IPS-NIHi11 (cell line): ENCODE measurements around the gene PGM2.

Experiments used
- DNase-seq: peaks from one replicate; pipeline ENCODE4 v3.0.0; 2012; ENCODE audit warnings: mixed read lengths, low spot score

The PGM2 gene

GRCh38 chr4:37902738-37903693 is 76.5 kb downstream of the PGM2 start:
- DNase-seq, result no peak

- no peak for DNase-seq
These were observed 77.4 kb downstream of the PGM2 start for GRCh38 chr4:37903901-37904300.

GRCh38 chr4:37904824-37905223 is 78.3 kb downstream of the PGM2 start:
- DNase-seq, result no peak

- no peak for DNase-seq
These were observed 79.2 kb downstream of the PGM2 start for GRCh38 chr4:37905533-37906169.

- DNase-seq, result no peak
These were observed 82.2 kb downstream of the PGM2 start for GRCh38 chr4:37908488-37909331.

GRCh38 chr4:37909332-37910090 is 83.0 kb downstream of the PGM2 start:
- no peak for DNase-seq

- no peak for DNase-seq
These were observed 83.6 kb downstream of the PGM2 start for GRCh38 chr4:37910091-37910486.
